Measurements from ENCODE around the gene TMEM191C.
"Not testable (repeated sequence)": the region's sequence is repeated elsewhere in the genome, so short reads cannot be mapped to it uniquely, and the experiment has no call there.

GRCh38 chr22:21418974-21419638 lies 48.1 kb upstream of the TMEM191C start:
- not testable (repeated sequence) for TF ChIP-seq YY1 (IDR thresholded peaks at IDR 0.05; ENCODE audit: insufficient read depth, insufficient read length); SUZ12 (IDR thresholded peaks at IDR 0.05; ENCODE audit: extremely low read depth, insufficient read depth, insufficient read length)
